GM18526 (cell line): ENCODE results near the gene THBS4.

Source experiments
- POLR2A ChIP-seq: IDR thresholded peaks from 3 replicates; pipeline ENCODE4 v1.6.1; 2011; ENCODE audit not compliant: insufficient read length; ENCODE audit errors: extremely low read depth

The THBS4 gene

GRCh38 chr5:80034962-80035821 is at the start of gene THBS4:
TSS of gene THBS4 (plus strand) at chr5:80035348. CDS start at chr5:80035538, 190 bp downstream.
- no peak for TF ChIP-seq POLR2A

- no peak for TF ChIP-seq POLR2A
These were observed 48.9 kb upstream of the THBS4 start for GRCh38 chr5:79986260-79986659.

- no peak for TF ChIP-seq POLR2A
These were observed 44.9 kb upstream of the THBS4 start for GRCh38 chr5:79990205-79990597.

- TF ChIP-seq POLR2A = peak; percentile 59
These were observed 44.3 kb upstream of the THBS4 start, which contains the start of gene MTX3 for GRCh38 chr5:79990598-79991507. TSS of gene MTX3 (minus strand) at chr5:79991262. CDS start at chr5:79991238, 24 bp downstream.

GRCh38 chr5:79992891-79993657 is 42.1 kb upstream of the THBS4 start:
- TF ChIP-seq POLR2A = no peak

- TF ChIP-seq POLR2A = no peak
These were observed 35.4 kb upstream of the THBS4 start for GRCh38 chr5:79999722-80000121.

- TF ChIP-seq POLR2A = no peak
These were observed 32.5 kb upstream of the THBS4 start for GRCh38 chr5:80002677-80003076.

- no peak for TF ChIP-seq POLR2A
These were observed 26.0 kb upstream of the THBS4 start for GRCh38 chr5:80008995-80009765.

GRCh38 chr5:80010754-80011392 is 24.3 kb upstream of the THBS4 start:
- no peak for TF ChIP-seq POLR2A

- TF ChIP-seq POLR2A = no peak
These were observed 10.1 kb upstream of the THBS4 start for GRCh38 chr5:80025069-80025468.

- TF ChIP-seq POLR2A = no peak
These were observed 8.3 kb upstream of the THBS4 start for GRCh38 chr5:80026841-80027240.

- TF ChIP-seq POLR2A = no peak
These were observed 4.0 kb upstream of the THBS4 start for GRCh38 chr5:80031109-80031508.

- TF ChIP-seq POLR2A = no peak
These were observed 1.6 kb upstream of the THBS4 start for GRCh38 chr5:80033513-80033912.

GRCh38 chr5:80034559-80034958 is 589 bp upstream of the THBS4 start:
- TF ChIP-seq POLR2A = no peak
